Stimulated activated CD4-positive, alpha-beta T cell treated with anti-CD3 and anti-CD28 coated beads, Interleukin-1b, Interleukin-23, amount 100 ng/mL, for 24 hours (primary cell): ENCODE measurements around the gene VDAC2.
"Not testable (repeated sequence)": the region's sequence is repeated elsewhere in the genome, so short reads cannot be mapped to it uniquely, and the experiment has no call there.

Experiments used
- DNase-seq, 4 experiments: peaks; one replicate each; pipeline ENCODE4 v3.0.0-alpha.2; 2020; ENCODE audit warnings: low read depth in 4 of 4, low spot score in 1 of 4

The VDAC2 gene

GRCh38 chr10:75199949-75200348 is 10.6 kb upstream of the VDAC2 start:
- not testable (repeated sequence) for DNase-seq

DNA sequence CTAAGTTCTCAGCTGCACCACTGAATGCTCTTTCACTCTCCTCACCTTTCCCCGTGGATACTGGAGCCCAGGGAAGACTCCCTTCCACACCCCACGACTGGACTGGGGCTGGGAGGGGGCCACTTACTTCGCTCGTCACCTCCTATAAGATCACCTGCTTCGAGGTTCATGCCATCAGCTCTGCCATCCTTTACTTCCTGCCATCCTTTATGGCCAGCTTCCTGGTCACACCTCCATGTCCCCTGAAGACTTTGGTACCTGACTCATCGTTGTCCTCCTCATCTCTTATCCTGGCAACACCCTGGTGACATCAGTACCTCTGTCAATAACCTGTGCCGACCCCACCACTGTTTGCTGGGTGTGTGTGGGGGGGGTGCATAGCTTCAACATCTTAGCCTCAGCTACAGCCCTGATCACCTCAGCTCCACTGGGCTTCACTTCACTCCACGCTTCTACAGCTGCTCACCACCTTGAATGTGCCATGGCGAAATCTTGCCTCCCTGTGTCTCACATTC is 8.7 kb upstream of the VDAC2 start:
- no peak for DNase-seq

- DNase-seq, result no peak
These were observed 8.1 kb upstream of the VDAC2 start for GRCh38 chr10:75202321-75203045.

DNA sequence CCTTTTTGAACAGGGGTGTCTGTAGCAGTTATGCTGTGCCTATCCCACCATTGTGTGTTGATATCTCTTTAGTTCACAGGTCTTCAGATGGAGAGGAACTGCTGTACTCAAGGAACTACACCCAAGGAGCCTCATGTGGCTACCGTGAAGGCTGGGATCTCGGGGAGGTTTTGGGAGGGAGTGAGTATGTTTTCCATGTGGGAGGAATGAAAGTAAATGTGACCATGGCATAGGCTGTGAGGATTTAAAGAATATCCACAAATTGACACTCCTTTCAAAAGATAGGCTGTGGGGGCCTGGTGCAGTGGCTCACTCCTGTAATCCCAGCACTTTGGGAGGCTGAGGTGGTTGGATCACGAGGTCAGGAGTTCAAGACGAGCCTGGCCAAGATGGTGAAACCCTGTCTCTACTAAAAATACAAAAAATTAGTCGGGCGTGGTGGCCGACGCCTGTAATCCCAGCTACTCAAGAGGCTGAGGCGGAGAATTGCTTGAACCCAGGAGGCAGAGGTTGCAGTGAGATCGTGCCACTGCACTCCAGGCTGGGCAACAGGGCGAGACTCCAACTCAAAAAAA is 7.5 kb upstream of the VDAC2 start:
- DNase-seq, result not testable (repeated sequence)

- no peak for DNase-seq
These were observed 6.9 kb upstream of the VDAC2 start for GRCh38 chr10:75203724-75204123.

DNA sequence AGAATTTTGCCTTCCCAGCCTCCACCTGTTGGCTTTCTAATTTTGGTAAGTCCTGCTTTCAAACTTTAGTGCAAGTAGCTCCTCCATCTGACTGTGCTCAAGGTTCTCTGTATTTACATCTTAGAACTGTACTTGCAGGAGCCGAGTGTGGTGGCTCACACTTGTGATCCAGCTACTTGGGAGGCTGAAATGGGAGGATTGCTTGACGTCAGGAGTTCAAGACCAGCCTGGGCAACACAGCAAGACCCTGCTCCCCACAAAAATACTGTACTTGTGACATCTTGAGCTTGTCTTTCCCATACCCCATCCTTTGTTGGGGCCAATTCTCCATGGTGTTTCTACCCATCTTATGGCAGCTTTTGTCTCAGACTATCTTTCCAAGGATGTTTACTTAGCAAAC is 4.7 kb upstream of the VDAC2 start:
- no peak for DNase-seq

DNA sequence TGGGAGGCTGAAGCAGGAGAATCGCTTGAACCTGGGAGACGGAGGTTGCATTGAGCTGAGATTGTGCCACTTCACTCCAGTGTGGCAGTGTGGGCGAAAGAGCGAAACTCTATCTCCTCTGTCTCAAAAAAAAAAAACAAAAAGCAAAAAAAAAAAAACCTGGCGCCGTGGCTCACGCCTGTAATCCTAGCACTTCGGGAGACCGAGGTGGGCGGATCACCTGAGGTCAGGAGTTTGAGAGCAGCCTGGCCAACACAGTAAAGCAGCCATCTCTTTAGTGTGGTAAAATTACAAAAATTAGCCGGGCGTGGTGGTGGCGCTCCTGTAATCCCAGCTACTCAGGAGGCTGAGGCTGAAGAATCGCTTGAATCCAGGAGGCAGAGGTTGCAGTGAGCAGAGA is 4.0 kb upstream of the VDAC2 start:
- DNase-seq, result not testable (repeated sequence)

- DNase-seq, result no peak
These were observed 3.3 kb upstream of the VDAC2 start for GRCh38 chr10:75207079-75207856.

GRCh38 chr10:75207857-75208144 is 2.8 kb upstream of the VDAC2 start:
- DNase-seq, result no peak

- no peak for DNase-seq
These were observed 2.4 kb upstream of the VDAC2 start for GRCh38 chr10:75208181-75208580.

GRCh38 chr10:75209086-75209920 is 1.3 kb upstream of the VDAC2 start:
- DNase-seq, result no peak

- DNase-seq, result peak; percentile 45 to 64 (median 56)
These were observed 695 bp upstream of the VDAC2 start for GRCh38 chr10:75209921-75210281.

DNA sequence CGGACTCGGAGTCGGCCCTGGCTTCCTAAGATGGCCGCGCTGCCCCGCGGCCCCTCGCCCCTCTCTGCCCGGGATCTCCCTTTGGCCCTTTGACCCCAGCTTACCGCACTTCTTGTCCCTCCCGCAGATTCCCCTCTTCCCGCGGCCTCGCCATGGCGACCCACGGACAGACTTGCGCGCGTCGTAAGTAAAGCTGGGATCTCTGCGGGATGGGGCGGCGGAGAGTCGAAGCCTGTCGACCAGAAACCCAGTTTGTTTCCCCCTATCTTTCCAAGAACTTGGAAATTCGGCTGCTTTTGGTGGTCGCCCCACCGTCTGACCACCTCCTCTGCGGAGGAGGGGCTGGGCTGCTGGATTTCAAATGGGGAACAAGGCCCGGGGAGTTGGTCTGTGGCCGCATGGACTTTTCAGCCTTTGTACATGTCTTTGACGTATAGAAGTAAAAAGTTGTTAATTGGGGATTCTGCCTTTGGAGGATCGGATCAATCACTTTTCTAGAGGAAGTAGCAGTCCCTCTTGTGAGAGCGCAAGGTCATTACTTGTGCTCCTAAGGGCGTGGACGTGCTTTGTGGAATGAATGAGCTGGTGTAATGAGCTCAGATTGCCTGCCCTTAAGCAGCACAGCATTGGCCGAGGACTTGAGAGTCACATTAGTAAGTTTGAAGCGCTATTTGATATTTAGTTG is 553 bp downstream of the VDAC2 start:
- peak in 1 of 4 experiments; percentile 1 for DNase-seq

GRCh38 chr10:75212343-75212742 is 1.7 kb downstream of the VDAC2 start:
- no peak for DNase-seq

DNA sequence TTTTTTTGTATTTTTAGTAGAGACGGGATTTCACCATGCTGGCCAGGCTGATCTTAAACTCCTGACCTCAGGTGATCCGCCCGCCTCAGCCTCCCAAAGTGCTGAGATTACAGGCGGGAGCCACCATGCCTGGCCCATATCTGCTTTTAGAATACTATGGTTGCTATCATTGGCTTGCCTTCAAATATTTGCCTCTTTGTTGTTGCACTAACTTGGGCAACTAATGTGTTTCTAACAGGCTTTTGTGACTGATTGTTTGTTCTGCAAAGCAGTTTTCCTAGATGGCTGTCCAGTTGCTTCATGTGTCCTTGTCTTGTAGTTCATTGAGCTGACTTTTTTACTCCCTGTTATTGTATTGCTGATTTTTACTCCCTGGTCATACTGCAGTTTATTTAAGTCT is 9.7 kb downstream of the VDAC2 start:
- DNase-seq, result no peak

GRCh38 chr10:75221492-75221891 is 10.9 kb downstream of the VDAC2 start:
- not testable (repeated sequence) for DNase-seq

GRCh38 chr10:75223507-75223906 is 12.9 kb downstream of the VDAC2 start:
- DNase-seq, result no peak

DNA sequence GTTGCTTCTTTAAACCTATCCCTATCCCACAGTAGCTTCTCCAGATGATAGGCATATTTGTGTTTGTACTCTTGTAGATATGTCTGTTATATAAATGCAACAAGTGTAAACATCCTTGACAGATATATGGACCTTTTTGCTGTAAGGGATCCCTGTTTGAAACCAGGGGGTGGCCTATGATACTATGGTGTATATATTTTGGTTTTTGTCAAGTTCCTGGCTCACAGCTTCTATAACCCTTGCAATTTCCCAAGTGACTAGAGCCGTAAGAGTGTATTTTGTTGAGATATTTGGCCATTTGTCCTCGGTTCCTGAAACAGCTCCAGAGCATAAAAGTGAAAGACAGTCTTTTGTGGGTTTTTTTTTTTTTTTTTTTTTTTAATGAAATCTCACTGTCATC is 15.5 kb downstream of the VDAC2 start:
- no peak for DNase-seq

DNA sequence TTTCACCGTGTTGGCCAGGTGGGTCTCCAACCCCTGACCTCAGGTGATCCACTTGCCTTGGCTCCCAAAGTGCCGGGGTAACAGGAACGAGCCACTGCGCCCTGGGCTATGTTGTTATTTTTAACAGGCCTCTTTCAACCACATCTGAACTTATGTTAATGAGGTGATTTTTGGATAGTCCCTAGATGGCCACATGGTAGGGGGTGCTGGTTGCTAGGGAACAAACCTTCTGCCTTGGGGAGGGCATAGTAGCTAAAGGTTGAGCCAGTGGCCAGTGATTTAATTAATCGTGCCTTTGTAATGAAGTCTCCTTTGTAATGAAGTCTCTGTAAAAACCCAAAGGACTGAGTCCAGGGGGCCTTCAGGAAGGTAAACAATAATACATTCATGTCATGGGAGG is 16.1 kb downstream of the VDAC2 start:
- DNase-seq, result no peak

GRCh38 chr10:75228278-75228677 is 17.7 kb downstream of the VDAC2 start:
- DNase-seq, result no peak

GRCh38 chr10:75228834-75229233 is 18.2 kb downstream of the VDAC2 start:
- DNase-seq, result no peak
